MCF 10A (cell line): Measurements from ENCODE around the gene CEP295NL. TPM values are rescaled to one million over a fixed set of nuclear protein-coding genes. Genes with fewer than 3 reads are reported as not detected.

Source experiments
- BruUV-seq: library from RNA; stranded (reverse); fragments of 400-500 nt; replicated peaks from 2 replicates; lab custom pipeline; 2021; lab: Mats Ljungman, UMichigan
- CTCF ChIA-PET: fragments of 300-600 bp; sonication (Branson Sonifier 250); formaldehyde crosslinking; extraction: SDS; loops from one replicate; lab custom pipeline; 2021; ENCODE audit warnings: antibody characterized with exemption, inconsistent platforms; lab: Yijun Ruan, JAX
- POLR2A ChIA-PET: fragments of 300-600, 350-650 bp; sonication (Branson Sonifier 250); formaldehyde crosslinking; extraction: SDS; loops from one replicate; lab custom pipeline; 2020; ENCODE audit warnings: antibody characterized with exemption, inconsistent platforms; lab: Yijun Ruan, JAX
- DNase-seq: peaks from one replicate; pipeline ENCODE4 v3.0.0-alpha.2; 2018; ENCODE audit not compliant: unreplicated experiment
- H3K27ac Mint-ChIP-seq: one replicate; pipeline ENCODE4 v1.8.0; 2022; ENCODE audit warnings: mild to moderate bottlenecking, low read depth, mixed read lengths; ENCODE audit not compliant: unreplicated experiment
- H3K27me3 Mint-ChIP-seq: one replicate; pipeline ENCODE4 v1.8.0; 2022; ENCODE audit warnings: mixed read lengths; ENCODE audit not compliant: insufficient read depth, unreplicated experiment
- H3K36me3 Mint-ChIP-seq: one replicate; pipeline ENCODE4 v1.8.0; 2022; ENCODE audit warnings: mild to moderate bottlenecking, moderate library complexity, mixed read lengths; ENCODE audit not compliant: insufficient read depth, unreplicated experiment
- H3K4me1 Mint-ChIP-seq: one replicate; pipeline ENCODE4 v1.8.0; 2022; ENCODE audit warnings: mixed read lengths; ENCODE audit not compliant: insufficient read depth, unreplicated experiment
- H3K4me3 Mint-ChIP-seq: one replicate; pipeline ENCODE4 v1.8.0; 2022; ENCODE audit warnings: mild to moderate bottlenecking, moderate library complexity, mixed read lengths; ENCODE audit not compliant: unreplicated experiment
- H3K9me3 Mint-ChIP-seq: one replicate; pipeline ENCODE4 v1.8.0; 2022; ENCODE audit warnings: mixed read lengths; ENCODE audit not compliant: unreplicated experiment
- intact Hi-C: fragments of 100-400 bp; cut with micrococcal nuclease; formaldehyde crosslinking; loops from 2 replicates; pipeline ENCODE4 v1.14.1; 2022
- total RNA-seq: library from RNA; stranded (reverse); gene quantifications from 2 replicates; pipeline ENCODE4 v1.2.3, GENCODE V29; 2022
- TF ChIP-seq, protein P1 (sequence below): fragments of 200-600 bp; IDR thresholded peaks from one replicate; pipeline ENCODE4 v1.8.0; 2022; ENCODE audit warnings: antibody characterized with exemption, mild to moderate bottlenecking; ENCODE audit not compliant: unreplicated experiment

Gene CEP295NL
- total RNA-seq, 1 experiment from 2014 or later: 0.68 TPM

DNA sequence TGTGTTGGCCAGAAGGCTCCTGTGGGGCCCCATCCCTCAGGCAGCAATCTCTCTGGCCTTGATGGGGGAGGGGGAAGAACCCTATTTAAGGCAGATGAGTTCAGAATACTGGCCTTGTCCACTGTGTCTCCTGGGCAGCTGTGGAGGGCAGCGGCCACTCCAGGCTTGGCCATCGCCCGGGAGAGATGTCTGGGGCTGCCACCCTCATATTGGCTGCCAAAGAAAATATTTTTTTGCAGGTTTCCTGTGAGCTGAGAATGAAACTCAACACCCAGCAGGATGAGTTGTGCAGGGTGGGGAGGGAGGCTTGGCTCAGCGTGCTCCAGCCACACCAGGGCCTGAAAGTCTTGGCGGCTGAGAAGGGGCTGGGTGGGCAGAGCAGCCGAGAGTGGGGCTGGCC is 36.6 kb upstream of the CEP295NL start:
- intact Hi-C loops: no loop called here
- peak; percentile 67 for DNase-seq
- BruUV-seq: no TSS peak
- Mint-ChIP-seq H3K27ac (no peak overlapping the region), H3K36me3 (no peaks in the 10 kb centered on the region), H3K27me3 (no peaks in the 10 kb centered on the region), H3K4me3 (no peak overlapping the region), H3K9me3 (no peaks in the 10 kb centered on the region), H3K4me1 (peaks cover 23% of the 10 kb centered on the region)
- POLR2A ChIA-PET: no interaction called here
- CTCF ChIA-PET: interaction anchor here (1.2 kb wide), 1 partner anchor 32 kb away, joined by 5 read pairs; no protein-coding TSS in a partner anchor
- TF ChIP-seq, protein P1, sequence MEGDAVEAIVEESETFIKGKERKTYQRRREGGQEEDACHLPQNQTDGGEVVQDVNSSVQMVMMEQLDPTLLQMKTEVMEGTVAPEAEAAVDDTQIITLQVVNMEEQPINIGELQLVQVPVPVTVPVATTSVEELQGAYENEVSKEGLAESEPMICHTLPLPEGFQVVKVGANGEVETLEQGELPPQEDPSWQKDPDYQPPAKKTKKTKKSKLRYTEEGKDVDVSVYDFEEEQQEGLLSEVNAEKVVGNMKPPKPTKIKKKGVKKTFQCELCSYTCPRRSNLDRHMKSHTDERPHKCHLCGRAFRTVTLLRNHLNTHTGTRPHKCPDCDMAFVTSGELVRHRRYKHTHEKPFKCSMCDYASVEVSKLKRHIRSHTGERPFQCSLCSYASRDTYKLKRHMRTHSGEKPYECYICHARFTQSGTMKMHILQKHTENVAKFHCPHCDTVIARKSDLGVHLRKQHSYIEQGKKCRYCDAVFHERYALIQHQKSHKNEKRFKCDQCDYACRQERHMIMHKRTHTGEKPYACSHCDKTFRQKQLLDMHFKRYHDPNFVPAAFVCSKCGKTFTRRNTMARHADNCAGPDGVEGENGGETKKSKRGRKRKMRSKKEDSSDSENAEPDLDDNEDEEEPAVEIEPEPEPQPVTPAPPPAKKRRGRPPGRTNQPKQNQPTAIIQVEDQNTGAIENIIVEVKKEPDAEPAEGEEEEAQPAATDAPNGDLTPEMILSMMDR: no peak

DNA sequence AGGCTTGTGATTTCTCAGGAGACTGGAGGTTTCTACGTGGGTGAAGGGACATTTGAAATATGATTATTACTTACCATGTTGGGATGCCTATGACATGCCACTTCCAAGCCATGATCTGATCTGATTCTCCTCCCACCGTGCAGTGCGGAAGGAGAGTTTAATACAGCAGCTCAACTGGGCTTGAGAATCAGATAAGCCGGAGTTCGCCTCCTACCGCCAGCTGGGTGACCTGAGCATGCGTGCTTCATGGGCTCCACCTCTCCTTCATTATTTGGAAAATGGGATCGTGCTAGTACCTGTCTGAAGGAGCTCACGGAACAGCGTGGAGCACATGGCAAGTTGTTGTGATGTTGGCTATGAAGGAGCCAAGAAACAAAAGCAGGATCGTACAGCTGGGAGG is 34.6 kb upstream of the CEP295NL start:
- H3K4me1 Mint-ChIP-seq: peaks cover 42% of the 10 kb centered on the region
- BruUV-seq: no TSS peak
- ChIA-PET CTCF (interaction anchor here (0.6 to 0.7 kb wide), 2 partner anchors 107 to 1435 kb away, joined by 3 read pairs; no protein-coding TSS in a partner anchor), POLR2A (no interaction called here)
- H3K27ac Mint-ChIP-seq: no peak overlapping the region
- DNase-seq: no peak
- intact Hi-C loops: no loop called here
- no peak overlapping the region for H3K4me3 Mint-ChIP-seq
- no peaks in the 10 kb centered on the region for H3K9me3 Mint-ChIP-seq
- no peaks in the 10 kb centered on the region for H3K27me3 Mint-ChIP-seq
- no peaks in the 10 kb centered on the region for H3K36me3 Mint-ChIP-seq
- TF ChIP-seq, protein P1: no peak

DNA sequence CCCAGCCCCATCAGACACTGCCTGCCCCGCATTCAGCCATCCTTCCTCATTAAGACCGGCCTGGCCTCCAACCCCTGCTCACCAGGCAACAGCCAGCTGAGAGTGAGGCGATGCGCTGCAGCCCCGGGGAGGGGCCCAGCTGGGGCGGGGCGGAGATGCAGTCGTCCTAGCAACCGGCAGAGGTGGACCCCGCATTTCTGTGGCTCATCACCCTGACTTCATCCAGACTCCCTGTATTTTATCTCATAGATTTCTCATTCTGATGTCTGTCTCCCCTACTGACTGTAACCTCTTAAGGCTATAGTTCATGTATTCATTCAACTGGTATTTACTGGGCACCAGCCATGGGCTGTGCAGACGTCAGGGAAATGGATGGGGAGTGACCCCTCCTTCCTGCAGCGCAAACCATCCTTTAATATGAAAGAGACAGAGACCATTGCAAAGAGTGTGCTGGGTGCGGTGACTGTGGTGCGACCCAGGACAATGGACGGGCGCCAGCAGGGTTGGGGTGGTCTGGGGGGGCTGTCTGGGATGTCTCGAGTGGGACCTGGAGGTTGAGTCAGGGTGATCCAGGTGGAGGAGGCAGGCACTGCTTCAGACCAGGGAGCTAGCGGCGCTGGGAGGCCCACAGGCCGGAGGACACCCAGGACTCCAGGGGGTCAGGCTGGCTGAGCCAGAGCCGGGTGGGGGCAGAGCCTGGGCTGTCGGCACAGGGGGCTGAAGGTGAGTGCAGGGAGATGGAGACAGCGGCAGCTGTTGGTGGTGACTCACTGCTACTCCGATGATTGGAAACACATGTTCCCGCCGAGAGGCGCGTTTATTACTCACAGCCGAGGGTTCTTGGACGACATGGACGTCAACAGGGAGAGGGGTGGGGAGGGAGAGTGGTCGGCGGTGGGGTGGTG is 32.7 kb upstream of the CEP295NL start:
- no peaks in the 10 kb centered on the region for H3K9me3 Mint-ChIP-seq
- POLR2A ChIA-PET: interaction anchor here (0.6 kb wide), 1 partner anchor 59 kb away, joined by 5 read pairs; no protein-coding TSS in a partner anchor
- intact Hi-C loops: no loop called here

More for the DNA sequence above, 32.7 kb upstream of the CEP295NL start:
- BruUV-seq: no TSS peak
- H3K4me3 Mint-ChIP-seq: peak overlapping the region; percentile 18
- CTCF ChIA-PET: interaction anchor here (0.7 kb wide), 1 partner anchor 326 kb away, joined by 4 read pairs; no protein-coding TSS in a partner anchor
- H3K27me3 Mint-ChIP-seq: no peaks in the 10 kb centered on the region
- TF ChIP-seq, protein P1: no peak
- no peaks in the 10 kb centered on the region for H3K36me3 Mint-ChIP-seq
- peak; percentile 89 for DNase-seq
- H3K4me1 Mint-ChIP-seq: peaks cover 42% of the 10 kb centered on the region
- peak overlapping the region; percentile 42 for H3K27ac Mint-ChIP-seq
